Activated CD4-positive, alpha-beta memory T cell treated with anti-CD3 and anti-CD28 coated beads, Interleukin-2, amount 10 ng/mL, durations not matched to agents 7 days and 5 days (primary cell): Measurements from ENCODE around the gene ZNF396. TPM values are rescaled to one million over a fixed set of nuclear protein-coding genes. Genes with fewer than 3 reads are reported as not detected.

Experiments
- CTCF ChIA-PET: fragments of 350-600 bp; sonication (Branson Sonifier 250); formaldehyde crosslinking; loops from one replicate; lab custom pipeline; 2021; ENCODE audit warnings: antibody characterized with exemption, inconsistent platforms; lab: Charles Lee
- POLR2A ChIA-PET: fragments of 350-600 bp; sonication (Branson Sonifier 250); formaldehyde crosslinking; loops from one replicate; lab custom pipeline; 2021; ENCODE audit warnings: antibody characterized with exemption; lab: Charles Lee
- DNase-seq: peaks from one replicate; pipeline ENCODE4 v3.0.0-alpha.2; 2020
- H3K27ac Mint-ChIP-seq: one replicate; pipeline ENCODE4 v1.8.0; 2021; ENCODE audit warnings: mild to moderate bottlenecking, mixed read lengths
- H3K27me3 Mint-ChIP-seq: one replicate; pipeline ENCODE4 v1.8.0; 2021; ENCODE audit warnings: mixed read lengths
- H3K36me3 Mint-ChIP-seq: one replicate; pipeline ENCODE4 v1.8.0; 2021; ENCODE audit warnings: low read depth, mixed read lengths
- H3K4me1 Mint-ChIP-seq: one replicate; pipeline ENCODE4 v1.8.0; 2021; ENCODE audit warnings: mixed read lengths
- H3K4me3 Mint-ChIP-seq: one replicate; pipeline ENCODE4 v1.8.0; 2021; ENCODE audit warnings: mild to moderate bottlenecking, mixed read lengths
- H3K9me3 Mint-ChIP-seq: one replicate; pipeline ENCODE4 v1.8.0; 2021; ENCODE audit warnings: mixed read lengths
- total RNA-seq, 2 experiments: library from RNA; stranded (reverse); gene quantifications; one replicate each; pipeline ENCODE4 v1.2.3, GENCODE V29; 2021

ZNF396 gene
- total RNA-seq, 2 experiments from 2014 or later: 0.95 to 1.7 TPM

GRCh38 chr18:35407871-35408481 lies 30.8 kb upstream of the ZNF396 start:
- Mint-ChIP-seq H3K4me3 (no peak overlapping the region), H3K27ac (no peak overlapping the region), H3K27me3 (peaks cover 12% of the 10 kb centered on the region), H3K36me3 (no peaks in the 10 kb centered on the region), H3K4me1 (peaks cover 4% of the 10 kb centered on the region), H3K9me3 (no peaks in the 10 kb centered on the region)
- POLR2A ChIA-PET: no interaction called here
- CTCF ChIA-PET: interaction anchor here (0.6 to 2.6 kb wide), 8 partner anchors 9 to 178 kb away, joined by 3 to 9 read pairs (median 4); partner anchors contain the start of gene INO80C
- peak; percentile 33 for DNase-seq

GRCh38 chr18:35406666-35407065 lies 29.5 kb upstream of the ZNF396 start:
- Mint-ChIP-seq H3K9me3 (no peaks in the 10 kb centered on the region), H3K27me3 (peaks cover 10% of the 10 kb centered on the region), H3K36me3 (no peaks in the 10 kb centered on the region), H3K4me1 (peaks cover 4% of the 10 kb centered on the region), H3K4me3 (no peak overlapping the region), H3K27ac (no peak overlapping the region)
- POLR2A ChIA-PET: no interaction called here
- CTCF ChIA-PET: no interaction called here
- DNase-seq: no peak

- H3K27ac Mint-ChIP-seq: no peak overlapping the region
- POLR2A ChIA-PET: no interaction called here
- CTCF ChIA-PET: interaction anchor here (1.2 to 1.9 kb wide), 2 partner anchors 10 to 11 kb away, joined by 6 read pairs; no protein-coding TSS in a partner anchor
- no peaks in the 10 kb centered on the region for H3K36me3 Mint-ChIP-seq
- H3K4me3 Mint-ChIP-seq: no peak overlapping the region
- H3K4me1 Mint-ChIP-seq: no peaks in the 10 kb centered on the region
- no peaks in the 10 kb centered on the region for H3K9me3 Mint-ChIP-seq
- H3K27me3 Mint-ChIP-seq: peaks cover 13% of the 10 kb centered on the region
- DNase-seq: no peak
These were observed 20.8 kb upstream of the ZNF396 start for GRCh38 chr18:35397976-35398375.

GRCh38 chr18:35393716-35394115 lies 16.6 kb upstream of the ZNF396 start:
- CTCF ChIA-PET: no interaction called here
- Mint-ChIP-seq H3K27ac (no peak overlapping the region), H3K27me3 (peaks cover 14% of the 10 kb centered on the region), H3K36me3 (no peaks in the 10 kb centered on the region), H3K4me1 (no peaks in the 10 kb centered on the region), H3K4me3 (no peak overlapping the region), H3K9me3 (no peaks in the 10 kb centered on the region)
- DNase-seq: no peak
- POLR2A ChIA-PET: no interaction called here

GRCh38 chr18:35392375-35392774 lies 15.2 kb upstream of the ZNF396 start:
- no peaks in the 10 kb centered on the region for H3K36me3 Mint-ChIP-seq

GRCh38 chr18:35390951-35391700 lies 14.0 kb upstream of the ZNF396 start:
- no peaks in the 10 kb centered on the region for H3K36me3 Mint-ChIP-seq
- H3K9me3 Mint-ChIP-seq: no peaks in the 10 kb centered on the region
- ChIA-PET POLR2A (no interaction called here), CTCF (no interaction called here)
- H3K4me1 Mint-ChIP-seq: peaks cover 4% of the 10 kb centered on the region
- DNase-seq: no peak
- no peak overlapping the region for H3K4me3 Mint-ChIP-seq
- no peak overlapping the region for H3K27ac Mint-ChIP-seq
- peaks cover 30% of the 10 kb centered on the region for H3K27me3 Mint-ChIP-seq

More at GRCh38 chr18:35392375-35392774, 15.2 kb upstream of the ZNF396 start:
- Mint-ChIP-seq H3K4me1 (no peaks in the 10 kb centered on the region), H3K9me3 (no peaks in the 10 kb centered on the region), H3K27me3 (peaks cover 23% of the 10 kb centered on the region), H3K4me3 (no peak overlapping the region), H3K27ac (no peak overlapping the region)
- ChIA-PET CTCF (no interaction called here), POLR2A (no interaction called here)
- no peak for DNase-seq

- peaks cover 30% of the 10 kb centered on the region for H3K27me3 Mint-ChIP-seq
- H3K9me3 Mint-ChIP-seq: no peaks in the 10 kb centered on the region
- ChIA-PET CTCF (no interaction called here), POLR2A (no interaction called here)
- no peaks in the 10 kb centered on the region for H3K36me3 Mint-ChIP-seq
- H3K4me1 Mint-ChIP-seq: peaks cover 4% of the 10 kb centered on the region
- no peak overlapping the region for H3K27ac Mint-ChIP-seq
- DNase-seq: no peak
- H3K4me3 Mint-ChIP-seq: no peak overlapping the region
These were observed 12.0 kb upstream of the ZNF396 start for GRCh38 chr18:35389095-35389618.

GRCh38 chr18:35387152-35387571 lies 10.0 kb upstream of the ZNF396 start:
- CTCF ChIA-PET: interaction anchor here (0.7 to 2.4 kb wide), 31 partner anchors 8 to 563 kb away, joined by 3 to 13 read pairs (median 4); partner anchors contain the start of genes ZNF24 and ZSCAN30
- Mint-ChIP-seq H3K4me3 (no peak overlapping the region), H3K4me1 (peaks cover 4% of the 10 kb centered on the region), H3K27ac (no peak overlapping the region), H3K27me3 (peaks cover 35% of the 10 kb centered on the region), H3K36me3 (no peaks in the 10 kb centered on the region), H3K9me3 (no peaks in the 10 kb centered on the region)
- no peak for DNase-seq
- POLR2A ChIA-PET: no interaction called here

- POLR2A ChIA-PET: no interaction called here
- peak; percentile 67 for DNase-seq
- Mint-ChIP-seq H3K9me3 (no peaks in the 10 kb centered on the region), H3K4me1 (peaks cover 4% of the 10 kb centered on the region), H3K4me3 (no peak overlapping the region), H3K36me3 (no peaks in the 10 kb centered on the region), H3K27me3 (peaks cover 35% of the 10 kb centered on the region), H3K27ac (no peak overlapping the region)
- CTCF ChIA-PET: interaction anchor here (0.6 to 2.4 kb wide), 40 partner anchors 8 to 564 kb away, joined by 3 to 13 read pairs (median 4); partner anchors contain the start of genes ZNF24, ZNF397 and ZSCAN30
These were observed 9.5 kb upstream of the ZNF396 start for GRCh38 chr18:35386600-35387100.

- Mint-ChIP-seq H3K27ac (no peak overlapping the region), H3K4me1 (peaks cover 4% of the 10 kb centered on the region), H3K36me3 (no peaks in the 10 kb centered on the region), H3K9me3 (no peaks in the 10 kb centered on the region), H3K27me3 (peaks cover 34% of the 10 kb centered on the region), H3K4me3 (no peak overlapping the region)
- DNase-seq: no peak
- POLR2A ChIA-PET: no interaction called here
- CTCF ChIA-PET: interaction anchor here (0.6 to 1.6 kb wide), 3 partner anchors 9 to 34 kb away, joined by 3 to 4 read pairs (median 3); no protein-coding TSS in a partner anchor
These were observed 6.0 kb upstream of the ZNF396 start for GRCh38 chr18:35383136-35383535.

GRCh38 chr18:35379421-35379820 lies 2.3 kb upstream of the ZNF396 start:
- Mint-ChIP-seq H3K4me1 (peaks cover 11% of the 10 kb centered on the region), H3K27me3 (peaks cover 25% of the 10 kb centered on the region), H3K4me3 (no peak overlapping the region), H3K27ac (no peak overlapping the region), H3K9me3 (no peaks in the 10 kb centered on the region), H3K36me3 (no peaks in the 10 kb centered on the region)
- ChIA-PET CTCF (no interaction called here), POLR2A (no interaction called here)
- no peak for DNase-seq

GRCh38 chr18:35378574-35378896 lies 1.4 kb upstream of the ZNF396 start:
- H3K4me3 Mint-ChIP-seq: no peak overlapping the region
- ChIA-PET CTCF (no interaction called here), POLR2A (interaction anchor here (1.0 kb wide), 1 partner anchor 88 kb away, joined by 3 read pairs; the partner anchor contains the start of gene ZSCAN30)
- H3K9me3 Mint-ChIP-seq: no peaks in the 10 kb centered on the region
- H3K36me3 Mint-ChIP-seq: no peaks in the 10 kb centered on the region
- no peak for DNase-seq
- H3K27ac Mint-ChIP-seq: no peak overlapping the region
- H3K27me3 Mint-ChIP-seq: peaks cover 21% of the 10 kb centered on the region
- peaks cover 11% of the 10 kb centered on the region for H3K4me1 Mint-ChIP-seq
